A549 (cell line): ENCODE measurements around the gene NOL9. TPM values are rescaled to one million over a fixed set of nuclear protein-coding genes. Genes with fewer than 3 reads are reported as not detected.
A peak's percentile ranks its signal among the peaks of the same experiment; 100 is the strongest.

Experiments
- ATAC-seq, 2 experiments: fragments of 200-7000 bp in 1 of 2; fragments of >200 bp in 1 of 2; cut with Nextera tagmentation in 1 of 2; cut with Tn5 transposase in 1 of 2; 3 replicates each; pipeline versions ENCODE4 v1.8.0 to v1.9.1; 2018 to 2020; ENCODE audit warnings: mild to moderate bottlenecking in 1 of 2, moderate library complexity in 1 of 2
- CTCF ChIA-PET: fragments of 300-600 bp; sonication (Branson Sonifier 250); formaldehyde crosslinking; extraction: SDS; loops from one replicate; lab custom pipeline; 2021; ENCODE audit warnings: antibody characterized with exemption, inconsistent platforms; lab: Yijun Ruan, JAX
- POLR2A ChIA-PET: fragments of 350-600 bp; formaldehyde crosslinking; extraction: SDS; loops from one replicate; lab custom pipeline; 2021; ENCODE audit warnings: antibody characterized with exemption, inconsistent platforms; lab: Yijun Ruan, JAX
- DNase-seq, 2 experiments: peaks; one replicate each; pipeline versions ENCODE4 v3.0.0 to v3.0.0-alpha.2; 2011 to 2016; ENCODE audit warnings: low read depth in 1 of 2, low spot score in 1 of 2
- FAIRE-seq: peaks from 2 replicates; lab custom pipeline; 2011; peaks lifted over from hg19 to GRCh38; lab: Jason Lieb, UNC
- H3K27ac ChIP-seq, 2 experiments: fragments of >200 bp; sonication (Bioruptor Twin); formaldehyde crosslinking; 3 replicates each; pipeline ENCODE4 v1.5.1; 2016 to 2017
- H3K4me1 ChIP-seq: fragments of >200 bp; sonication (Bioruptor Twin); formaldehyde crosslinking; 3 replicates; pipeline ENCODE4 v1.6.1; 2016
- H3K4me2 ChIP-seq: fragments of >200 bp; sonication (Bioruptor Twin); formaldehyde crosslinking; 3 replicates; pipeline ENCODE4 v1.6.1; 2016
- H3K4me3 ChIP-seq: fragments of >200 bp; sonication (Bioruptor Twin); formaldehyde crosslinking; 3 replicates; pipeline ENCODE4 v1.5.1; 2016
- H3K9me3 ChIP-seq: fragments of >200 bp; sonication (Bioruptor Twin); formaldehyde crosslinking; 3 replicates; pipeline ENCODE4 v1.6.1; 2016
- ATOH8 ChIP-seq: fragments of 250-450 bp; sonication (Bioruptor Pico); IDR thresholded peaks from 2 replicates; pipeline ENCODE4 v1.5.0; 2020; ENCODE audit warnings: low read depth, mild to moderate bottlenecking, moderate library complexity
- BHLHE40 ChIP-seq: IDR thresholded peaks from 2 replicates; pipeline ENCODE4 v1.6.1; 2012; ENCODE audit warnings: low read depth, low read length, inconsistent platforms
- CBX8 ChIP-seq: fragments of 200-600 bp; sonication (generic); IDR thresholded peaks from 2 replicates; pipeline ENCODE4 v1.6.1; 2016
- CEBPB ChIP-seq, 2 experiments: fragments of >200 bp in 1 of 2; sonication (Bioruptor Twin) in 1 of 2; formaldehyde crosslinking in 1 of 2; IDR thresholded peaks; 2 replicates each; pipeline ENCODE4 v1.6.1; 2012 to 2016
- EHMT2 ChIP-seq: fragments of 200-600 bp; sonication (generic); IDR thresholded peaks from 2 replicates; pipeline ENCODE4 v1.6.1; 2016; ENCODE audit warnings: antibody characterized with exemption, low read depth, mild to moderate bottlenecking, moderate library complexity
- FOSB ChIP-seq: fragments of 250-450 bp; sonication (Bioruptor Pico); IDR thresholded peaks from 2 replicates; pipeline ENCODE4 v1.5.0; 2020; ENCODE audit warnings: mild to moderate bottlenecking, moderate library complexity
- GATA3 ChIP-seq: IDR thresholded peaks from 2 replicates; pipeline ENCODE4 v1.6.1; 2012; ENCODE audit warnings: borderline replicate concordance
- HEYL ChIP-seq: fragments of 250-450 bp; sonication (Bioruptor Pico); IDR thresholded peaks from 2 replicates; pipeline ENCODE4 v1.8.0; 2021; ENCODE audit warnings: mild to moderate bottlenecking, moderate library complexity
- HOXA7 ChIP-seq: fragments of 250-450 bp; sonication (Bioruptor Pico); IDR thresholded peaks from 2 replicates; pipeline ENCODE4 v1.5.0; 2020; ENCODE audit warnings: mild to moderate bottlenecking, moderate library complexity
- HOXB13 ChIP-seq: fragments of 250-450 bp; sonication (Bioruptor Pico); IDR thresholded peaks from 2 replicates; pipeline ENCODE4 v1.5.0; 2020; ENCODE audit warnings: low read depth, mild to moderate bottlenecking, moderate library complexity
- HOXB5 ChIP-seq: fragments of 250-450 bp; sonication (Bioruptor Pico); IDR thresholded peaks from 2 replicates; pipeline ENCODE4 v1.5.0; 2020; ENCODE audit warnings: mild to moderate bottlenecking, moderate library complexity
- JUN ChIP-seq, 2 experiments: fragments of >200 bp; sonication (Bioruptor Twin); formaldehyde crosslinking; IDR thresholded peaks; 2 replicates in 1 of 2; 3 replicates in 1 of 2; pipeline ENCODE4 v1.6.1; 2016 to 2017
- MAFK ChIP-seq: fragments of 450-650 bp; IDR thresholded peaks from 2 replicates; pipeline ENCODE4 v1.6.1; 2014; ENCODE audit not compliant: partially characterized antibody
- MAZ ChIP-seq: fragments of 150-350 bp; IDR thresholded peaks from 2 replicates; pipeline ENCODE4 v1.6.1; 2014; ENCODE audit warnings: antibody characterized with exemption, low read depth, low read length, borderline replicate concordance
- MYC ChIP-seq: IDR thresholded peaks from 2 replicates; pipeline ENCODE4 v1.6.1; 2012; ENCODE audit warnings: mild to moderate bottlenecking, inconsistent platforms, low read length, improper control_type of control experiment, borderline replicate concordance
- NPAS2 ChIP-seq: fragments of 250-450 bp; sonication (Bioruptor Pico); IDR thresholded peaks from 2 replicates; pipeline ENCODE4 v1.8.0; 2022; ENCODE audit warnings: mild to moderate bottlenecking, moderate library complexity, borderline replicate concordance
- NR3C1 ChIP-seq: fragments of >200 bp; sonication (Bioruptor Twin); formaldehyde crosslinking; IDR thresholded peaks from 3 replicates; pipeline ENCODE4 v1.6.1; 2017
- POLR2AphosphoS2 ChIP-seq: conservative IDR thresholded peaks from 2 replicates; pipeline ENCODE4 v1.6.1; 2012; ENCODE audit warnings: low read length, improper control_type of control experiment, inconsistent platforms
- RAD21 ChIP-seq, 2 experiments: fragments of >200 bp in 1 of 2; sonication (Bioruptor Twin) in 1 of 2; formaldehyde crosslinking in 1 of 2; IDR thresholded peaks in 1 of 2; conservative IDR thresholded peaks in 1 of 2; 2 replicates in 1 of 2; 3 replicates in 1 of 2; pipeline ENCODE4 v1.6.1; 2012 to 2018; ENCODE audit warnings: inconsistent platforms in 1 of 2
- SMC3 ChIP-seq: fragments of >200 bp; sonication (Bioruptor Twin); formaldehyde crosslinking; IDR thresholded peaks from 3 replicates; pipeline ENCODE4 v1.6.1; 2018; ENCODE audit warnings: inconsistent platforms
- SREBF2 ChIP-seq: fragments of 450-650 bp; IDR thresholded peaks from 2 replicates; pipeline ENCODE4 v1.6.1; 2014; ENCODE audit warnings: mild to moderate bottlenecking, moderate library complexity
- TFCP2L1 ChIP-seq: fragments of 250-450 bp; sonication (Bioruptor Pico); IDR thresholded peaks from 2 replicates; pipeline ENCODE4 v1.5.0; 2021; ENCODE audit warnings: mild to moderate bottlenecking
- USF2 ChIP-seq: fragments of 450-650 bp; IDR thresholded peaks from 2 replicates; pipeline ENCODE4 v1.6.1; 2014; ENCODE audit warnings: antibody characterized with exemption
- ZFP36 ChIP-seq: fragments of 450-650 bp; IDR thresholded peaks from 2 replicates; pipeline ENCODE4 v1.6.1; 2014; ENCODE audit warnings: borderline replicate concordance; ENCODE audit not compliant: partially characterized antibody
- ZNF302 ChIP-seq: fragments of 250-450 bp; sonication (Bioruptor Pico); IDR thresholded peaks from 2 replicates; pipeline ENCODE4 v1.9.0; 2021; ENCODE audit warnings: inconsistent platforms, mild to moderate bottlenecking, moderate library complexity
- WGBS: methylation state at CpG from one replicate; pipeline ENCODE4 v1.1.6; 2017; ENCODE audit errors: missing lambda C conversion rate; 5-methylcytosine and 5-hydroxymethylcytosine counted together
- polyA plus RNA-seq, 4 experiments: library from polyadenylated mRNA; depleted of rRNA in 3 of 4; stranded (reverse); fragments of >200 nt; fragmentation: RNase III in 1 of 4; extraction: RNeasy Plus Mini Kit Qiagen cat#74134 plus additional on column Dnase treatment in 1 of 4; gene quantifications; 2 replicates in 3 of 4; 3 replicates in 1 of 4; pipeline ENCODE4 v1.2.3, GENCODE V29; 2011 to 2017
- TF ChIP-seq, protein P1 (sequence below): IDR thresholded peaks from 2 replicates; pipeline ENCODE4 v1.6.1; 2012

The NOL9 gene
- polyA plus RNA-seq, 2 of the 4 experiments (the other 2 are of a cell fraction): 4.4 to 19.3 TPM

DNA sequence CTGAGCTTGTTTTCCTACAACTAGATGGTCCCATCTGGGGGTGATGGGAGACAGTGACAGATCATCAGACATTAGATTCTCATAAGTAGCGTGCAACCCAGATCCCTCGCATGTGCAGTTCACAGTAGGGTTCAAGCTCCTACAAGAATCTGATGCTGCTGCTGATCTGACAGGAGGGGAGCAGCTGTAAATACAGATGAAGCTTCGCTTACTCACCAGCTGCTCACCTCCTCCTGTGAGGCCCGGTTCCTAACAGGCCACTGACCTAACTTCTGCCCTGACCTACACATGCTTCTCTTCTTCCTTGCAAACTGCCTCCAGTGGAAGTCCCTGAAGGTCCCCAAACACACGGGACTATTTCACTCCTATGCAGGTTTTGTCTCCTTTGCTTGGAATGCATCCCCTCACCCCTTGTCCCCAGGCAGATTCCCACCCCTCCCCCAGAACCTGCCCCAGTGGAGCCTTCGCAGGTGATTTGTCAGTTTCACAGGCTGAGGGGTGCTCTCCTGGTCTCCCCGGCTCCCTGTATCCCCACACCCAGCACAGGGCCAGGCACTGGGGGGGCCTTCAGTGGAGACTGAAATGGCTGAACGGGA lies 19.8 kb upstream of the NOL9 start:
- no peak for TF ChIP-seq SMC3
- TF ChIP-seq HOXB5: no peak
- no peak for TF ChIP-seq GATA3
- no peak for TF ChIP-seq EHMT2
- no peak for TF ChIP-seq JUN (IDR thresholded peaks at IDR 0.05)
- no peak for TF ChIP-seq HOXA7
- TF ChIP-seq HEYL (CRISPR knock-in tag): no peak
- TF ChIP-seq CBX8: no peak
- no peak for TF ChIP-seq SREBF2
- TF ChIP-seq, protein P1, sequence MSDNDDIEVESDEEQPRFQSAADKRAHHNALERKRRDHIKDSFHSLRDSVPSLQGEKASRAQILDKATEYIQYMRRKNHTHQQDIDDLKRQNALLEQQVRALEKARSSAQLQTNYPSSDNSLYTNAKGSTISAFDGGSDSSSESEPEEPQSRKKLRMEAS: no peak
- no peak for TF ChIP-seq NPAS2
- no peak for TF ChIP-seq MAFK
- Histone ChIP-seq H3K9me3 (no peaks in the 10 kb centered on the region), H3K4me3 (no peak overlapping the region), H3K27ac (no peak overlapping the region), H3K4me2 (no peak overlapping the region), H3K4me1 (peaks cover 1% of the 10 kb centered on the region; the same call in 2 of the 3 replicates)
- DNase-seq: no peak
- ATAC-seq: no peak
- ChIA-PET POLR2A (no interaction called here), CTCF (interaction anchor here (0.6 kb wide), 1 partner anchor 128 kb away, joined by 4 read pairs; no protein-coding TSS in a partner anchor)
- WGBS: 60% methylated on average over 6 of the region's 8 CpGs
- FAIRE-seq: no peak

GRCh38 chr1:6572653-6573383 lies 18.5 kb upstream of the NOL9 start:
- ATAC-seq: peak in 1 of 2 experiments; percentile 39; a peak in 1 of 6 replicates
- Histone ChIP-seq H3K27ac (no peak overlapping the region), H3K4me2 (no peak overlapping the region), H3K9me3 (no peaks in the 10 kb centered on the region), H3K4me3 (no peak overlapping the region), H3K4me1 (no peaks in the 10 kb centered on the region)
- DNase-seq: no peak
- CTCF ChIA-PET: interaction anchor here (1.0 kb wide), 1 partner anchor 18 kb away, joined by 4 read pairs; the partner anchor contains the start of gene TAS1R1
- TF ChIP-seq ATOH8 (CRISPR knock-in tag) (no peak), ZNF302 (CRISPR knock-in tag) (no peak), MAFK (no peak), MYC (no peak), NR3C1 (no peak), EHMT2 (no peak), USF2 (no peak), TFCP2L1 (CRISPR knock-in tag) (no peak), MAZ (no peak), CEBPB (IDR thresholded peaks at IDR 0.05) (no peak), HOXB13 (CRISPR knock-in tag) (no peak), CBX8 (no peak), NPAS2 (no peak), POLR2AphosphoS2 (no peak), BHLHE40 (no peak), RAD21 (conservative IDR thresholded peaks at IDR 0.05 in 1 of 2, IDR thresholded peaks at IDR 0.05 in 1 of 2) (no peak), ZFP36 (no peak), FOSB (CRISPR knock-in tag) (no peak)
- FAIRE-seq: no peak
- POLR2A ChIA-PET: interaction anchor here (0.6 kb wide), 1 partner anchor 293 kb away, joined by 3 read pairs; no protein-coding TSS in a partner anchor
- 64% methylated on average over 4 of the region's 12 CpGs for WGBS
